SW480 (cell line): ENCODE measurements around the gene ALOX12B.
"Not testable (repeated sequence)": the region's sequence is repeated elsewhere in the genome, so short reads cannot be mapped to it uniquely, and the experiment has no call there.

Source experiments
- DNase-seq: peaks from one replicate; pipeline ENCODE4 v3.0.0-alpha.2; 2016; ENCODE audit warnings: low spot score

The ALOX12B gene

DNA sequence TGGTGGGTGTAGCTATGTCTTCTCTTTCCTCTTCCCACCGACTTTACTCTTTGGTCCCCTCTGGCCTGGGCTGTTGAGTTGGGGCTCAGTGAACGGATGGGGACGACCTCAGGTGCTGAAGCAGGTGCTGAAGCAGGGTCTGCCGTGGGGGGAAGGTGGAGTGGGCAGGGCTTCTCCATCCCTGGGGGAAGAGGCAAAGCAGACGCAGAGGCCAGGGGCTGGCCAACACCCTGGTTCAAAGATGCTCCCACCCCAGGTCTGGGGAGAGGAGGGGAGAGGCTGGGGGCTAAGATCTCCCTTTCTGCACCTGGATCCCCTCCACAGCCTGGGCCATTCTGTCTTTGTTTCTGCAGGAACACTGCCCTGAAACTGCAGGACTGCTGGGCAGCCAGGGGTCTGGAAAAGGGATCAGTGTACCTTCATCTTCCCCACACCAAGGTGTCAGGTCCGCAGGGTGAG, 22.9 kb downstream of the ALOX12B start:
- no peak for DNase-seq

DNA sequence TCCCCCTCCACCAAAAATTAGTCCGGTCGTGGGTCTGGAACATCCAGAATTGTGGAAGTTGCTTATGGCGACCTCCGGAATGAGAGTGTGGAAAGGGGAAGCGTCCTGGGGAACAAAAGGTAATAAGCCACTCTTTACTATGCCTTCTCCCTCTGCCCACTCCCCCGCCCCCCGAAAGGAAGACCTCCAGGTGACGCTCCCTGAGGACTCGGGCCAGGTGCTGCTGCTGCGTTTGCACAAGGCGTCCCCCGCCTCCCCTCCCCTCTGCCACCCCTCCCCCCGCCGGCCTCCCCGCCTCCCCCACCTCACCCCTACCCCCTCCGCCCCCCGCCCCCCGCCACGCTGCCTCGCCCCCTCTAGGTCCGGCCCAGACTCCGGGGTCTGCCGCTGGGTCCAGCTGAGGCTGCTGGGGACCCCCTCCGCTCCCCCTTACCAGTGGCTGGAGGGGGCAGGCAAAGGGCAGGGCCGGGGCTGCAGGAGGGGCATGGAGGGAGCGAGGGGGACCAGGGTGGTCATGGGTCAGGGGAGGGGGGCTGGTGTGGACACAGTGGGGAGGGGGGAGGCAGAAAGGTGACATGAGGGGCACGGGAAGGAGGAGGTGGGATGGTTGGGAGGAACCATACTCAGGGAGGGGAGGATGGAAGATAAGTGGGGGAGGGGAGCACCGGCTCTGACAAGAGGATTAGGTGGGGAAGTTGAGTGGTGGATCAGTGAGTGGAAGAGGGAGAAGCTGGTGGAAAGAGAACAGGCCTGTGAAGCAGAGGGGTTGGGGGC, 23.6 kb downstream of the ALOX12B start:
- DNase-seq, result no peak

- DNase-seq, result no peak
These were observed 24.6 kb downstream of the ALOX12B start for GRCh38 chr17:8062807-8063483.

GRCh38 chr17:8062435-8062806, 25.1 kb downstream of the ALOX12B start:
- no peak for DNase-seq

- not testable (repeated sequence) for DNase-seq
These were observed 25.7 kb downstream of the ALOX12B start for GRCh38 chr17:8061851-8062250.

DNA sequence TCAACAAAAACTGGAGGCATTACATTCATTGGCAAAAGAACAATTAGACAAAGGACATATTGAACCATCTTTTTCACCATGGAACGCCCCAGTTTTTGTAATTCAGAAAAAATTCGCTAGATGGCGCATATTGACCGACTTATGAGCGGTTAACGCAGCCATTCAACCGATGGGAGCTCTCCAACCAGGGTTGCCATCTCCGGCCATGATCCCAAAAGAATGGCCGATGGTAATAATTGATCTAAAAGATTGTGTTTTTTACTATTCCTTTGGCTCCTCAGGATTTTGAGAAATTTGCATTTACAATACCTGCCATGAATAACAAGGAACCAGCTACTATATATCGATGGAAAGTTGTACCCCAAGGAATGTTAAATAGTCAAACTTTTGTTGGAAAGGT, 27.2 kb downstream of the ALOX12B start:
- peak; percentile 75 for DNase-seq

- DNase-seq, result no peak
These were observed 28.4 kb downstream of the ALOX12B start for GRCh38 chr17:8059131-8059530.

DNA sequence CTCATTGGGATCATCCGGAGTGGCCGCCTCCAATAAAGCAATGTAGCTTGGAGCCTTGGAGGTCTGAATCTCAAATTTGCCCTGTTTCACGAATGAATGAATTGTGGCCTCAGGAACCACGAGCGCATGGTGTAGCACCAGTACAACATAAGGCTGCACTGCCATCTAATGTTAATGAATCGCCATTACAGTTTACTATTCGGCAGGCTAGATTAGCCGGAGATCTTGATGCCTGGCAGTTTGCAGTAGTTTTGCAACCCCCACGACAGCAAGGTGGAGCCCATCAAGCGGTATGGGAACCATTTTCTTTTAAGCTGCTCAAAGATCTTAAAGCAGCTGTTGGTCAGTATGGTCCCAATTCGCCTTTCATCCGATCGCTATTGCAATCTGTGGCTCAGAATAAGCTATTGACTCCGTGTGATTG, 29.8 kb downstream of the ALOX12B start:
- peak; percentile 88 for DNase-seq

DNA sequence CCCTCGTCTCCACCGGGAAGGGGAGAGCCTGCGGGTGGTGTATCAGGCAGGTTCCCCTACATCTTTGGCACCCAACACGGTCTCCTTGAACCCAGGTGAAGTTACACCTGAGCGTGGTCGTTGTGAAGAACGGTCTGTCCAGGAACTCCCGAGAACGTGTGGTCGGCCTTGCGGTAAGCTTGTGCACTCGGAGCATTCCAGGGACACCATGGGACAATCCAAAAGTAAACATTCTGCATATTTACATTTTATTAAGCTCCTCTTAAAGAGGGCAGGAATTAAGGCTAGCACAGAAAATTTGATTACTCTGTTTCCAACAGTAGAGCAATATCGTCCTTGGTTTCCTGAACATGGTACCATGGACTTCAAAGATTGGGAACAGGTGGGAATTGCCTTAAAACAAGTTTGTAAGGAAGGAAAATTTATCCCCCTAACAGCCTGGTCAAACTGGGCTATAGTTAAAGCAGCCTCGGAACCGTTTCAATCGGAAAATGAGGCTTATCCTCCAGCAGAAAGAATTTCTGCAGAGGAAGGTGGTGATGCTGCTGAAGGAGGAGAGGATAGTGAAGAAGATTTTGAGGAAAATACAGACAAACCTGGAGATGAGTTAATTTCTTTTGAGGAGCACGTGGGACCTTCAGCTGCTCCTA, 30.4 kb downstream of the ALOX12B start:
- no peak for DNase-seq

- DNase-seq, result peak; percentile 79
These were observed 31.1 kb downstream of the ALOX12B start for GRCh38 chr17:8056232-8056975.

- no peak for DNase-seq
These were observed 31.7 kb downstream of the ALOX12B start for GRCh38 chr17:8055851-8056231.

- DNase-seq, result no peak
These were observed 33.9 kb downstream of the ALOX12B start for GRCh38 chr17:8053600-8053999.

GRCh38 chr17:8052256-8053252, 35.0 kb downstream of the ALOX12B start:
- no peak for DNase-seq

- no peak for DNase-seq
These were observed 35.7 kb downstream of the ALOX12B start for GRCh38 chr17:8051831-8052230.

GRCh38 chr17:8048736-8049135, 38.8 kb downstream of the ALOX12B start:
- DNase-seq, result no peak

DNA sequence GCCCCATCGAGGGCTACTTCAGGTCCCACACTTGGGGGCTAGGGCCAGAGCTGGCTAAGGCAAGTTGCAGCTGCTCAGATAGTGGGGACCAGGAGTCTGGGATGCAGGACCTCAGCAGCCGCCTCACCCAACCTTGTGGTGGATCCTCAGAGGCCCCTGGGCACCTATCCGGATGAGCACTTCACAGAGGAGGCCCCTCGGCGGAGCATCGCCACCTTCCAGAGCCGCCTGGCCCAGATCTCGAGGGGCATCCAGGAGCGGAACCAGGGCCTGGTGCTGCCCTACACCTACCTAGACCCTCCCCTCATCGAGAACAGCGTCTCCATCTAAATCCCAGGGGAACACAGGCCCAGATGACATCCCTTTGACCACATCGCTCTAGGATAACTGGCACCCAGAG, 39.3 kb downstream of the ALOX12B start:
- DNase-seq, result no peak

DNA sequence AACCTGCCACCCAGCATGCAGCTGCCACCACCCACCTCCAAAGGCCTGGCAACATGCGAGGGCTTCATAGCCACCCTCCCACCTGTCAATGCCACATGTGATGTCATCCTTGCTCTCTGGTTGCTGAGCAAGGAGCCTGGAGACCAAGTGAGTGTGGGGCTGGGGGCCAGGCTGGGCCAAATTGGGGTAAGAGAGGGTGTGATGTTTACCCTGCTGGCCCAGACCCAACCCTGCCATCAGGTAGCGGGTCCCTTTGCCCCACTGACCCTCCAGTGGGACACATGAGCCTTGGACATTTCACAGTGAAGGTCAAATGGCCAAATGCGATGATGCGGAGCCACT, 39.8 kb downstream of the ALOX12B start:
- DNase-seq, result no peak

- DNase-seq, result no peak
These were observed 40.4 kb downstream of the ALOX12B start for GRCh38 chr17:8046929-8047768.

- DNase-seq, result no peak
These were observed 41.1 kb downstream of the ALOX12B start for GRCh38 chr17:8046306-8046928.
